ENCODE data around the gene BPNT1.
A peak's percentile ranks its signal among the peaks of the same experiment; 100 is the strongest.
"Not testable (repeated sequence)": the region's sequence is repeated elsewhere in the genome, so short reads cannot be mapped to it uniquely, and the experiment has no call there.

BPNT1 gene

DNA sequence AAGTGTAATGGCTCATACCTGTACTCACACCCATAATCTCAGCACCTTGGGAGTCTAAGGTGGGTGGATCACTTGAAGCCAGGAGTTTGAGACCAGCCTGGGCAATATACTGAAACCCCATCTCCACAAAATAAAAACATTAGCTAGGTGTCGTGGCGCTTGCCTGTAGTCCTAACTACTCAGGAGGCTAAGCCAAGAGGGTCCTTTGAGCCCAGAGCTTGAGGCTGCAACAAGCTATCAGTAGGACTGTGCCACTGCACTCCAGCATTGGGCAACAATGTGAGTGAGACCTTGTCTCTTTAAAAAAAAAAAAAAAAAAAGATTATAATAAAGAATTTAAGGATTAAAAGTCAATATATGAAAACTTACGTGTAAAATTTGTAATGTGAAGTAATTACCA is 11.7 kb downstream of the BPNT1 start:
- DNase-seq (ENCODE audit: low spot score): no peak

DNA sequence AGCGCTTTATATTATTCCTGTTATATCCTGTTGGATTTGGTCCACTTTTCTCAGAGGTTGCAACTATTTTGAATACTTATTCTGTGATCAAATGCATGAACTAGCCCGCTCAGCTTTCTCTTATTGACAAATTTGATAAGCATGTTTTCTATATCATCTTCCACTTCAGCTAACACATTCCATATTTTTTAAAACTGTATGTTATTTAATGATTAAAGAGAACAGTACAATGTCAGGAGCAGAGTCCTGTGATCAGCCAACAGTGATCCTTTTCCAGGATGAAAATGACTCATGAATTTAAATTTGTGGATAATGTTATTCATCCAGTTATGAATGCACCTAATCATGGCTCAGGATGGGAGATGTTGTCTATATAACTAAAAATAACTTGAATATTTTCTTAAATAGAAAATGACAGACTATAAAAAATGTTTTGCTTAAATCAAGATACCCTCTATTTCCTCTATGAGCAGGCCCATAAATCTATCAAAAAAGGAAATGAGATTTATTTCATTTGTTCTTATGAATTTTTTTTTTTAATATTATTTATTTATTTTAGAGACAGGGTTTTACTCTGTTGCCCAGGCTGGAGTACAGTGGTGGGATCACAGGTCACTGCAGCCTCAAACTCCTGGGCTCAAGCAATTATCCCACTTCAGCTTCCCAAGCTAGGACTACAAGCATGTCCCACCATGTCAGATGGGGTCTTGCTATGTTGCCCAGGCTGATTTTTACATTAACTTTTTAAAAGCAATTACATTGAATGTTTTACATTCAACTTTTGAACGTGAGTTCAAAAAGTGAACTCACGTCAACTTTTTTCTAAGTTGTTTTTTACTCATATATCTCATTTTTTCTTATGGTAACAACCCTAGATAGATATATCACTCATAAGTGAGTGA is 12.5 kb downstream of the BPNT1 start:
- DNase-seq (ENCODE audit: low spot score): peak; percentile 31

DNA sequence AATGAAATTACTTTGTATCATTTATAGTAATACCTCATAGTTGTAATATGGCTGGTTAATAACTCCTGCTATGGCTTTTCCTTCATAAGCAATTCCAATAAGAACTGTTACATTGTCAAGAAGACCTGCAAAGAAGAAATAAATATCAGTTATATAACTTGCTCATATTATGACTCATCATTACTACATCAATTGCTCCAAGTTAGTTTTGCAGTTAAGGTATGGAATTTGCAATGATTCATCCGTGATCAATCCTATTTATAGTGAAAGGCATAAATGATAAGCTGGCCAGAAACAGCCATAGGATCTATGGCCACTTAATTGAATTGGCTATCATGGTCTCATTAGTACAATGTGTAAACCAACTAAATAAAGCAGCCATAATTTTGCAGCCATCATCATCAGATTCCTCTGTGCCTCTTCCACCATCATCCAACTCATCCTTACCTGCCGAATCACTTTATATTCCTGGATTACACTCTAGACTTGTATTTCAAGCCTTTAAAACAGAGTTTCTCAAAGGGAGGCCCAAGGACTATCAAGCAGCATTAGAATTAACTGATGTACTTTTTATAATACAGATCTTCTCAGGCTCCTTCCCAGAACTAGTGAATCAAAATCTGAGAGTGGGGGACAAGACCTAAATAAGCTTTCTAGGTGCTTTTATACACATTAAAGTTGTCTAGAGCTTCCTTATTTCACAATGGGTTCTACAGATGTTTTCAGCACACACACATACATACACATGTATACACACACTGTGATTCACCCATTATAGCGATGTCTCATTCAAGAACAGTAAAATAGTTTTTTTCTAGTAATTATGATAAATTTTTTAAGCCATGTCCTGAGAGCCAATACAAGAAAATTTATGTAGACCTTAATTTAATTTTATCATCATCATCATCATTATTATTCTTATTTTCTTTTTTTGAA is 22.1 kb downstream of the BPNT1 start:
- peak; percentile 38 for DNase-seq (ENCODE audit: low spot score)

DNA sequence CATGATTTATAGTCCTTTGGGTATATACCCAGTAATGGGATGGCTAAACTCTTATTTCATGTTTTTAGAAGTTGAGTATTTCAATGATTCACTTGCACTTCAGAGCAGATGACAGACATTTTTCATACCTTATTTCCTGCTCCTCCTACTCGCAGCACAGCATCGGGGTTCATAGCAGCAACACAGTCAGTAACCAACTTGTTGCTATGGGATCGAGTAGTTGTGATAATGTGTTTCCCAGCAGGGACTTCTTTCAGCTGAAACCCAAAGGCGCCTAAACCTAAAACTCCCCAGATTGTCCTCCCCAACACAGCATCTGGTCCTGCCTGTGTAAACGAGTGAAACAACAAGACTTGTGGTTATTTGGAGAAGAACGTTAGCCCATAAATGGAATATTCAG is 27.0 kb downstream of the BPNT1 start:
- DNase-seq (ENCODE audit: low spot score): no peak

DNA sequence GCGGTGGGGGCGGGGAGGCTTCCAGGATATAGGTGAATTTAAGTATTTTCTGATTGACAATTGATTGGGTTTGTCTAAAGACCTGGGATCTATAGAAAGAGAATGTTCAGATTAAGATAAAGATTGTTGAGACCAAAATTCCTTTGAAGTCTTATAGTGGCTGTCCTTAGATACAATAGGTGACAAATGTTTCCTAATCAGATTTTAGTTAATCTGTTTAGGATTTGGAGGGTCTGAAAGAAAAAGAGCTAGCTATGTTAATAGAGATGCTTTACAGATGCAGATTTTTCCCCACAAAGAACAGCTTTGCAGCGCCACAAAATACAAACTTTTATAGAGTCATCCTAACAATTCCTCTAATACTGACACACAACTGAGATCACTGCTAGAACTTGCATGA is 28.7 kb downstream of the BPNT1 start:
- no peak for DNase-seq (ENCODE audit: low spot score)

DNA sequence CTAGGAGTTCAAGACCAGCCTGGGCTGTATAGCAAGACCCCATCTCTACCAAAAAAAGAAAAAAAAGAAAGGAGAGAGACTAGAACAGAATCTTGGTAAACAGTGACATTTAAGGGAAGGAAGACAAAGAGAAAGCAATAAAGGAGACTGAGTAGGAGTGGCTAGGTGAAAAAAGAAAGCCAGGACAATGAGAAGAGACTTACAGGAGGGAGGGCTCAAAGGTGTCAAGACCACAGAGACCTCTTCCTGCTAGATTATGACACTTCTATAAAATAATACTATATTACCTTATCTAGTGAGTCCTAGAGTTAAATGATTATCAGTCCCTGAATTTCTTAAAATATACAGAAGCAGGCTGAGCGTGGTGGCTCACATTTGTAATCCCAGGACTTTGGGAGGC is 33.2 kb downstream of the BPNT1 start:
- DNase-seq (ENCODE audit: low spot score): no peak

DNA sequence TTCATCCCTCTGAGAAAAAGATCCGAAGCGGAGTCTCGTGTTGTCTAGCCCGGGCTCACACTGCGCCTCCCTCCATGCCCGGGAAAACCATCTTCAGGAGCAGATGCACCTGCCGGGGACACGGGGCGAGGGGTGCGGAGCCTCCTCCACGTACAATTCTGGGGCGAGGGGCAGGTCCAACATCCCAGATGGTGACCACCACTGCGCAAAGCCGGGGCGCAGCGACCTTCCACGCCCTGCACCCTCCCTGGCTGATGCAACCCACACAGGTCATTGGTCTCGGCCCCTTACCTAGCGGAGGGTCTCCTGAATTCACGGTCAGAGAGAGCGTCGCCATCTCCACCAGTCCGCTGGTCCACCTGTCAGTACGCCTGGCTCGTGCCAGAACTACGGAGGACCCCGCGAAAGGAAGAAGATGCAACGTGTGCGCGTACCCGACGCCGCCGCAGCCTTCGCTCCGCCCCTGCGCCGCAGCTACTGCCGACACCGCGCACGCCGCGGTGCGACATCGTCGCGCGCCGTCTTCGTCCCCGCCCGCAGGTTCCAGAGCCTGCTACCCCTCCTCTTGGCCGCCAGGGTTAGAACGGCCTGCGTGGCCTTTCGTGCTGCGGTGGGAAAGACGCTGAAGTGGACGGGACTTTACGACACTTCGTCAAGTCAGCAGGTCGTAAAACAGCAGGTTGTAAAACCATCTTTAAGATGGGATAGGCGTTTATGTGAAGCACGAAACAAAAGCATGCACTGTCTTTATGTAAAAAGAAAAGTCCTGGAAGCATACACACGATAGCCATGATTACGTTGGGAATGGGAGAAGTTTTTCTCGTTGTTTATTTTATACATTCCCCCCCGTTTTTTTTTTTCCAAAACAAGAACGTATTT is 43.3 kb downstream of the BPNT1 start, which contains the start of gene EPRS1:
EPRS1 (minus strand) TSS at position 454 of the 879 bp plus-strand sequence; CDS start at position 337, 117 bp downstream.
- peak; percentile 97 for DNase-seq (ENCODE audit: low spot score)

DNA sequence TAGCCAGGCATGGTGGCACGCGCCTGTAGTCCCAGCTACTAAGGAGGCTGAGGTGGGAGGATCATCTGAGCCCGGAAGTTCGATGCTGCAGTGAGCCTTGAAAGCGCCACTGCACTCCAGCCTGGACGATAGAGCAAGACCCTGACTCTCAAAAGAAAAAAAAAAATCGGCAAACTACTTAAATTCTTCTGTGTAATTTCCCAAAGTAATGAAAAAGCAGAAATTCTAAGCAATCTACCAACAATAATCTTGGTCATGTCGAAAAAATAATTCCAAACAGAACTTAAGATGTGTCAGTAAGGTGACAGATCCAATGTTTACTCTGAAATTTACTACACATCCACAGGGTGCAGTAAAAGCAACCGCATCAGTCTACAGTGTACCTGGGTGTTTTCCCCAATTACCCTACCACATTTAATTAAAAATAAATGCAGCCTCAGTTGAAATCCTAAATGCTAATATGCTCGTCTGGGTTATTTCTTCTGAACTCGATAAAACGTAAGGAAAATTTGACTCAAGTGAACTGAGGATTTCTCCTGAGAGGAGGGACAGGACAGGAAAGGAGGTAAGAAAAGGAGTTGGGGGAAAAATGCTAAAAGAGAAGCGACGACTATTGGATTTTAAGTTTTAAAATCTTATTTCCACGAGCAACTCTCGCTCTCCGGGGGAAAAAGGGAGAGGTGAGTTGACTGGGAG is 44.1 kb downstream of the BPNT1 start:
- DNase-seq (ENCODE audit: low spot score): no peak

DNA sequence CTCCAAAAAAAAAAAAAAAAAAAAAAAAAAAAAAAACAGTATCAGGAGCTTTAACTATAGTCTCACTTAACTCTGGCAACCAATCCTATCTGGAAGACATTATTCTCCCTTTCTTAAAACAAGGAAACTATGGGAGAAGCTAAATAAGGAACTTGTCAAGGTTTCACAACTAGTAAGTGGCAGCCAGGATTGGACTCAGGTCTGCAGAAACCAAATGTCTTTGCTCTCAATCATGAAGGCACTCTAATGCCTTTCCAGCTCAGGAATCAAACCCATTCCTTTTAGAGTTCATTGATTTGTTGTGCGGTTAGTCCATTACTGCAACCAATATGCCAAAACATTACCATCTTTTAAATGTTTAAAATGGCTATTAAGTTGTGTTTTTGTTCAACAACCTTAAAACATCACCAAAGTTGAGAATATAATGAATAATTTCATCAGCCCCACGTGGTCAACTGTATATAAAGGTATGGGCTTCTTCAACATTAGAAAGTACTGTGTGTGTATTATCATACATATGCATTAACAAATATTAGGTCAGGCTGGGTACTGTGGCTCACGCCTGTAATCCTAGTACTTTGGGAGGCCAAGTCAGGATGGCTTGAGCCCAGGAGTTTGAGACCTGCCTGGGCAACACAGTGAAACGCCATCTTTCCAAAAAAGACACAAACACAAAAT is 44.8 kb downstream of the BPNT1 start:
- no peak for DNase-seq (ENCODE audit: low spot score)

DNA sequence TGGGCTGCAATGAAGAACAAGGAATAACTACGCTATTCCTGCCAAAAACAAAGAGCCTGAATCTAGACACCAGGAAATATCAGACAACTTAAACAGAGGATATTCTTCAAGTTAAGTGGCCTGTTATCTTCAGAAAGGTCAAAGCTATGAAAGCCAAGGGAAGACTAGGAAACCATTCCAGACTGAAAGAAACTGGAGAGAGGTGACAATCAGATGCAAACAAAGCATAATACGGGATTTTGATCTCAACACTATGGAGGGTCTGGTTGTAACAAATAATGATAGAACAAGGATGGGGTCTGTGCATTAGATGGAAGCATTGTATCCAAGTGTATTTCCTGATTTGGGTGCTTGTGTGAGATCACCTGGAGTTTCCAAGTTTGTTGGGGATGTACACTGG is 45.9 kb downstream of the BPNT1 start:
- no peak for DNase-seq (ENCODE audit: low spot score)

DNA sequence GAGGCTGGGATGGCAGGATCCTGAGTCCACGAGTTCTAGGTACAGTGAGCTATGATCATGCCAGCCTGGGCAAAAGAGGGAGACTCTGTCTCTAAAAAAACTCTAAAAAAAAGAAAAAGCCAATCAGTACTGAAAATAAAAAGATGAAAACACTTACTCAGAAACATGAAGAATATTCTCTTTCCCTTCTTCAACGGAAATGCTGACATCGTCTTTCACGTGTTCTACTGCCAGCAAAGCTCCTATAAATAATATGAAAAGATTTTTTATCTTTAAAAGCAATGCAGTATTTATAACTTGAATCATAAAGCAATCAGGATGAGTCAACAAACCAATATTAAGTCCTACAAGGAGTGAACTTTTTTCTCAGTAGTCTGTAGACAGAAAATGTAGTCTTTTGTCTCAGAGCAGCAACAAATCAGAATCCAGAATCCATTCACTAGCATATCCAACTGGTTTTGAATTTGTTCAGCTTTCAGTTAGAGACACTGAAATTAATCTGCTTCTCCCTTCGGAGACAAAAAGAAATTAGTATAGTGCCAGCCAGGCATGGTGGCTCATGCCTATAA is 49.5 kb downstream of the BPNT1 start:
- no peak for DNase-seq (ENCODE audit: low spot score)

DNA sequence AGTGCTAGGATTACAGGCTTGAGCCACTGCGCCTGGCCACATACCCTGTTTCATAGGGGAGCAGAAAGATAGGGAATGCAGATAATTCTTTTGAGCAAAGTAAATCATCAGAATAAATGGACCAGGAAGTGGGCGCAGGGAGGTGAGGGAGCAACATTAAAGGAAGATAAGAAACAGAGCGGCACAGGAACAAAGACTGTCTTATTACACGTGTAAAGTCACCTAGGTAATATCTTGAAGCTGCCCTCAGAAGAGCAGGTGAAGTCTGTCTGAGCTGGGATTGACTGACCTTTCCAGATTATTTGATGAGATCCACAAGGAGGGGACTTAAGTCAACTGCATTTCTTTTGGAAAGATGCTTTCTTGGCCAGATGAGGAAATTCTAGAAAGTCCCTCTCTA is 50.9 kb downstream of the BPNT1 start:
- no peak for DNase-seq (ENCODE audit: low spot score)

DNA sequence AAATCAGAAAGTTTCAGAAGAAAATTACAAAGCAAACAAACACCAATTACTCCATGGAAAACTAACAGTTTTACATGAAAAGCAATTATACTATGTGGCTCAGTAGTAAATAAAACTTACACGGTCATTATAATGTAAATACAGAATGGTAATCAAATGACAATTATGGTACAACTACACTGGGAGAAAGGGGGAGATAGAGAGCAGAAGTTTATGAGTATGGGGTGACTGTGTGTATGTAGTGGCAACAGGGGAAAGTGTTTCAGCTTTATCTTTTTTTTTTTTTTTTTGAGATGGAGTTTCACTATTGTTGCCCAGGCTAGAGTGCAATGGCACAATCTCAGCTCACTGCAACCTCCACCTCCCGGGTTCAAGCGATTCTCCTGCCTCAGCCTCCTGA is 51.8 kb downstream of the BPNT1 start:
- not testable (repeated sequence) for DNase-seq (ENCODE audit: low spot score)

DNA sequence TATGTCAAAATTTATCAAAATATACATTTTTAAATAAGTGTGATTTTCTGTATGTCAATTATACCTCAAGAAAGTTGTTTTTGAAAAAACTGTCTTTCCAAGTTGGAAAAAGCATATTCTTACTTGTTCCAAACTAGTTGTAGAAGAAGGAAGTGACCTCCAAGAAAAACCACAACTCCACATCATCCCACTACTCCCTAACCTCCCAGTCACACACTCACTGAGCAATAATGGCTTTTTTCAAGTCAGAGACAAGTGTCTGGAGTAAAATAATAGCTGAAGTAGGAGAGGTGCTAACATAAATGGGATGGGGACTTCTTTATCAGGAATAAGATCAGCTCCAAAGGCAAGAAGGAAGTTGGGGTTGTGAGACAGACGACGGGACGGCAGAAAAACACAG is 56.7 kb downstream of the BPNT1 start:
- DNase-seq (ENCODE audit: low spot score): no peak

DNA sequence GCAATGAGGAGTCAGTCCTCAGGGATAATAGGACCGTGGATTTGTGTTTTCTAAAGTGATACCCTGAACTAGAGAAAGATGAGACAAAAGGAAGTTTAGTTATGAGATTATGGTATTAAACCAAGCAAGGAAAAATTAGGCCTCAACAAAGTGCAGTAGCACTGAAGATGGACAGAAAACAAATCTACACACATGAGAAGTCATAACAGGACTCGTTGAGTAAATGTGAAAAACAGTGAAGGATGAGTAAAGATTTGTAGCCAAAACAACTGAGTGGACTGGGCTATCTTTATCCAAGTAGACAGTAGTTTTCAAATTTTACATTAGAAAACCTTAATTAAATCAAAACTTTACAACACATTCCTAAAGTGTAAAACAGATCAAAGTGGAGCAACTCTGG is 58.3 kb downstream of the BPNT1 start:
- no peak for DNase-seq (ENCODE audit: low spot score)

DNA sequence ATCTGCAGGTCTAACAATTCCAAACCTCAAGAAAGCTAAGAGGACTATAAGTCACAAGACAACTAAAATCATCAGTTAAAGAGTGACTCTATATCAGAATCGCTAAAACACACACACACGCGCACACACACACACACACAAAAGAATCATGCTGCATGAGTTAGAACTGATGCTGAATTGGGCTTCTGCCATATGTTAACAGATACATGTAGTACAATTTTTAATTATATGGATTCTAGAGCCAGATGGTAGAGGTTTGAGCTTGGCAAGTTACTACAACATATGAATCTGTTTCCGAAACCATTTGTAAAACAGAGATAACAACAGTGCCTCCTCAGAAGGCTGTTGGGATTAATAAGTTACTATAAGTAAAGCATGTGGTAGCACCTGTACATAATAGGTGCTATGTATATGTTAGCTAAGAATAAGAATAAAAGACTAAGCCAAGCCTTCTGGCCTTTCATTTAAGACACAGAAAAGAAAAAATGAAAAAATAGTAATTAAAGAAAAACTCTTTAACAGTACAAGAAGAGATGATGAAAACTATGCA is 61.2 kb downstream of the BPNT1 start:
- no peak for DNase-seq (ENCODE audit: low spot score)

DNA sequence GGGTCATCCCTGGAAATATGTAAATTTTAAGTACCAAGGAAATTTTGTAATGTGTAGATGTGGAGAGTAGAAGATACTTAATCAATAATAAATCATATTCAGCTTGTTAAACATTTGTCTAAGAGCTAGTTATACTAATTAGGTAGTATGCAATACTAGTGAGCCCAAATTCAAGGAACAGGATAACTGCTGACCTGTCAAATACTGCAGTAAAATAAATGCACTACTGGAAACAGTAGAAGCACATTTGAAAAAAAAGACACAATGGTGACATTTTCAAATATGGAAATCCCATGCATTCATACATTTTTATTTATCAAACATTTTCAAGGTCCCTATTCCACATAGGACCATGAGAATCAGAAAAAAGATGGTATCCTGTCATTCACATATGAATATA is 70.5 kb downstream of the BPNT1 start:
- DNase-seq (ENCODE audit: low spot score): no peak

DNA sequence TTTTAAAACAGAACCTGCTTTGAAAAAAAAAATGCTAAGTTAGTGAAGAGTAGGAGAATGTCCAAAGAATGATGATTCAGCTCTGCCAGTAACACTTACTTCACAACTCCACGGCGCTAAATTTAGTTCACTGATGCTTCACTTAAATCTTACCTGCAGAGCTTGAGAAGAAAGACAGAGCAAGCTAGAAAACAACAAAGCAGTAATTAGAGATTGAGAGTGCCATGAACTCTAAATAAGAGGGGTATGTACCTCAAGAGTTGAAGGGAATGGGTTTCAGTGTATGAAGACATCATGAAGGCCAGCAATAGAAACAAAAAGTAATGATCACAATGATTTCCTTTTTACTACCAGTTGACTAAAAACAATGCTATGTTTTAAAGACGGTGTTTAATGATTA is 76.1 kb downstream of the BPNT1 start:
- DNase-seq (ENCODE audit: low spot score): peak; percentile 23

DNA sequence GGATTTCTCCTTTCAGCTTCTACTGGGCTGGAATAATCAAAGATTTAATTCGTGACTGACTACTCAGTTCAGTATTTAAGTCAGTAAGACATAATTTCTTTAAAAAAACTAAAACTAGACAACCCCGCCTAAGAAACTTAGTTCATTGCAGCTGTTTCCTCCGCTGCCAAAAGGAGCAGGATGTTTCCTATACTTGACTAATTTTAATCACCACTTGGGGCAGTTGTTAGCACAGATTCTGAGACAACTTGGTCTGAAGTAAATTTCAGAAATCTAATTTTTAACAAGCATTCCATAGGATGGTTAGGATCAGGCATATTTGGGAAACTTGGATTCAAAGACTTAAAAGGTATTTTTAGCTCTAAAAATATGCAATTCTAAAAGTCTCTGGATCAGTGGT is 77.3 kb downstream of the BPNT1 start:
- DNase-seq (ENCODE audit: low spot score): no peak

DNA sequence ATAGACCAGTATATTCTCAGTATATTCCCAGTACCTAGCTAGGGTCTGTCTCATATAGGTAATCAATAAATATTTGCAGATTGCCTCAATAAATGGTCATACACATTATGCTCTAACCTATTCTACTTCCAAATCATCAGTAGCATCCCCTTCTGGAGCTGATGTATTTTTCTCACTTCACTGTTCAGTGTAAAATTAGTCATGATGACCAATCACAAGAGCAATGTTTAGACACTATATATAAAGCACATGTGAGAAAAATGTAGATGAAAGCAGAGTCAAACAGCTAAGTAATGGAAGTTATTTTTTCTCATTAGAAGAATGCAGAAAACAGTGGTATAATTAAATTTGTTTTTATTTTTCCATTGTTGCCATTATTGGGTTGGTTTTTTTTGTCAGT is 78.0 kb downstream of the BPNT1 start:
- DNase-seq (ENCODE audit: low spot score): no peak

All from putamen (tissue), 1 donor.